IPS-11a (cell line): ENCODE results near the gene SLC41A3.

Experiments used
- H3K4me3 ChIP-seq: one replicate; pipeline ENCODE4 v1.5.1; 2013; ENCODE audit warnings: low read depth, low read length, control low read depth

Gene SLC41A3

DNA sequence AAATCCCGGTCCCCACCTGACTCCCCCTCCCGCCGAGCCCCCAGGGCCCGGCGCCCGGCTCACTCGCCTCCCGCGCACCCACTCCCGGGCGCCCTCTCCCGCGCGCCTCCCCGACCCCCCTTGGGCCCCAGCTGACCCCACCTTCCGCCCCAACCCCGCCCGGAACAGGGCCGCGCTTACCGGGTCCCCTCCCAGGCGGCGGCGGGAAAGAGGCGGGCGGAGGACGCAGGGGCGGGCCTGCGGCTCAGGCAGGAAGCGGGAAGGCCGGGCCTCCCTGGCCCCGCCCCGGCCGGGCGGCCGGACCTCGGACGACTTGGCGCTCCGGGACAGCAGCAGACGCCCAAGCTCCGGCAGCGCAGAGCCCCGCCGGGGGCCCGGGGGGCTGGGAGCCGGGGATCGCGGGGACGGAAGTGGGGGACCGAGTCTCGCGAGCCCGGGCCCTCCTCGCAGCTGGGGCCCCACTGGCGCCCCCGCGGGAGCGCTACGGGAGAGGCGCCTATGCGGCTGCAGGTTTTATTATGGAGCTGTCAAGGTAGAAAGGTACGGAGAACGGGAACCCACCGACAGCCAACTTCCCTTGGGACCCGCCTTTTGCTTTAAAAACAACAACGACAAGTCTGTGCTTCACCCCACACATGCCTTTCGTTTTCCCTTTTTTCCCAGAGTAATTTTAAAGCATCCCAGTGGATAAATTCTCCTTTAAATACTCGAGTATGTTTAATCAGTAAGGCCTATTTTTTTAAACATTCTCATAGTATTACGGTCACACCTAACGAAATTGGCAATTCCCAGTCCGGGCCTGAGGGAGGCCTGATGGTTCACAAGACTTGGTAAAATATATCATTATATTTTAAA is at the start of gene SLC41A3:
TSS of gene SLC41A3 (minus strand) at position 212 of the 855 bp plus-strand sequence. CDS start 15,905 bp downstream, outside the sequence.
- H3K4me3 ChIP-seq = peak within 1 kb of the TSS; percentile 61

DNA sequence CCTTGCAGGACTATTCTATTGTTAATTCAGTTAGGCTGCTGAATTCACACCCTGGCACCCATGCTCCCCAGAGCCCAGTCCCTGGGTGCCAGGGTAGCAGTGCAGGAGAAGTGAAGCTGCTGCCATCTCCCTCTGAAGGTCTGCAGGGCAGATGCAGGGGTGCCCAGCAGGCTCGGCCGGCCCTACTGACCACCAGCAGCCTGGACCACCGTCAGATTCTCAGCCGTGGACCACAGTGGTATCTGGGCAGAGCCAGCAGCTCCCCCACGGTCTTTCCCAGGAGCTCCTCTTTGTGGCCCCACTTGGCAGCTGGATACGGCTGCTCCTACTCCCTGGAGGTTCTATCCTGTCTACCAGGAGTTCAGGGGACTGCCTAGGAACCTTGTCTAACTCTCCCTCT is 49.7 kb upstream of the SLC41A3 start:
- no peak overlapping the region for H3K4me3 ChIP-seq

DNA sequence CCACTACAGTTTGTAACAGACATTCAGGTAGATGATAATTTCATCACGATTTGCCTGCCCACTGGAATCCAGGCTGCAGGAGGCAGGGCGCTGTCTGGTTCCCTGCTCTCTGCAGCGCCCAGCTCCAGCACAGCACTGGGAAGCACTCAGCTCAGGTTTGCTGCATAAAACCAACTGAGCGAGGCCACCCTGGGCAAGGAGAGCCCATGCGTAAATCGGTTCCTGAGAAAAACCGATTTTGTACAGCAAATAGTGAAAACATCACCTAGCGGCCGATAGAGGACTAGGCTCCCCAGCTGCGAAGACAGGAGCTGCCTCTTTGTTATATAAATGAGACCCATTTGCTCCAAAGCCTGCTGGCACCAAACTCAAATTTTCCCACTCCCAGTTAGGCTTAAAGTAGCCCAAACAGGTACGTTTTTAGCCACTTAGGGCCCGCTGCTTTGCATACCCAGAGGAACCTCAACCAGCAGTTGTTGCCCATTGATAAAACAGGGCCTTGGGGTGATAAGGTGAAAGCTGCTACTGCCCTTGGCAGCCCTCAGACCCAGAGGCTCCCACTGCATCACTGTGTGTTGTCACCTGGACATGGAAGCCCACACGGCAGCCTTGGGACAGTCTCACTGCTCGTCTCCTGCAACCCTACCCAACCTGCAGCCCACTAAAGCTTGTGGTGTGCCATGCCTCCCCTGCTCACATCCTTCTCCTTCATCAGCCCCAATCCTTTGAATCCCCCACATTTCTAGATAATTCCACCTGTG is 49.0 kb upstream of the SLC41A3 start:
- no peak overlapping the region for H3K4me3 ChIP-seq

DNA sequence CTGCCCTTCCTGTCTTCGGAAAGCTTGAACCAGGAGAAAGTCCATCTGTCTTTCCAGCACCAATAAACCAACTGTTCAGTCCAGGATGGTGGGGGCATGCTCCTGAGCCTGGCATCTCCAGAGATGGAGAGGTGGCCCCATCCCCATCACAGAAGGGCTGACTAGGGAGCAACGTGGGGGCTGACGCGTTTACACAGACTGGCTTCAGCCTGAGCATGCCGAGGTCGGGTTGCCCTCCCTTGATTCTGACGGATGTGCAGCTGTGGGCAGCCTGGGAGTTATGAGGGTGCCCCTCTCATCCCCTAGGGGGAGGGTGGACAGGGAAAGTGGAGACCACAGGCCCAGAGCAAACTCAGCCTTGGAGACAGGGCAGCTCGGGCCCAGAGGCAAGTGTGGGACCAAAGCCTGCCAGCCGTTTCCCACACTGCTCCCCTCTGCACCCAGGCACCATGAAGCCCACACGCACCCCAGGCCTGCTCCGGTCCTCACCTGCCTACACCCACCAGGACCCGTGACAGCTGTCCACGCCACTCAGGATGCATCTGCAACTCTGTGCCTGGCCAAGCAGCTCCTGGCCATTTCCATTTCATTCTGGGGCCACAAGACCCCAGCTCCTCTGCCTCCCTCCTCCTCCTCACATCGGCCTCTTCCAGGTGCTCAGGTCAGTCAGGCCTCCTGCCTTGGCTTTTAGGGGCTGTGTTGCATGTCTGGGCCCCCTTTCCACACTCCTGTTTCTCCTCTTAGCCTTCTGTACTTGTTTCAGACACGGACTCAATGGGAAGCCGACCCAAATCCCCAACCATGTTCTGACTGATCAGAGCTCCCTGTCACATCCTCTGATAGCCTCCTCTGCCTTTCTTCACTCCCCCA is 48.2 kb upstream of the SLC41A3 start:
- H3K4me3 ChIP-seq = no peak overlapping the region

- no peak overlapping the region for H3K4me3 ChIP-seq
Observed at GRCh38 chr3:126130981-126131745, 47.2 kb upstream of the SLC41A3 start.

- no peak overlapping the region for H3K4me3 ChIP-seq
Observed at GRCh38 chr3:126130081-126130855, 46.3 kb upstream of the SLC41A3 start.

- no peak overlapping the region for H3K4me3 ChIP-seq
Observed at GRCh38 chr3:126129398-126129891, 45.5 kb upstream of the SLC41A3 start.

- H3K4me3 ChIP-seq = no peak overlapping the region
Observed at GRCh38 chr3:126128504-126129397, 44.8 kb upstream of the SLC41A3 start.

GRCh38 chr3:126127904-126128303 is 44.0 kb upstream of the SLC41A3 start:
- H3K4me3 ChIP-seq = no peak overlapping the region

- no peak overlapping the region for H3K4me3 ChIP-seq
Observed at GRCh38 chr3:126127452-126127851, 43.5 kb upstream of the SLC41A3 start.

- H3K4me3 ChIP-seq = no peak overlapping the region
Observed at GRCh38 chr3:126126811-126127431, 43.0 kb upstream of the SLC41A3 start.

GRCh38 chr3:126126286-126126685 is 42.4 kb upstream of the SLC41A3 start:
- H3K4me3 ChIP-seq = no peak overlapping the region

DNA sequence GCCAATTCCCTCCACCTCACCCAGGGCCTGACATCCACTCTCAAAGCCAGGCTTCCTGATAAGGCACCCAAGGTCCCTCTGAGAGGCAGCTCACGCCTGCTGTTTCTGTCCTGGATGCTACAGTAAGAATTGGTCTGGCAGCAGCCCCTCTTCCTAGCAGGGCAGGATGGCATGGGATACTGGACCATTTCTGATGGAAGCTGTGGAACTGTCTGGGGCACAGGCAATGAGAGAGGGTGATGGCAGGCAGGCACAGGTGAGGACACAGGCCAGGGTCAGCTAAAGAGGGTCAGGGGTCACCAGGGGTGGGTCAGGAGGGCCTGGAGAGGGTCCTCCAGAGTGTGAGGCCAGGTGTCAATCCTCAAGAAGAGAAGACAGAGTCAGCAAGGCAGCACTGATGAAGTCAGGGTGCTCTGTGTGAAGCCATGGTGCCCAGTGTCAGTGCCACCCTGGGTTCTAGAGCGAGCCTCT is 41.9 kb upstream of the SLC41A3 start:
- no peak overlapping the region for H3K4me3 ChIP-seq

GRCh38 chr3:126125341-126125740 is 41.4 kb upstream of the SLC41A3 start:
- no peak overlapping the region for H3K4me3 ChIP-seq

- H3K4me3 ChIP-seq = no peak overlapping the region
Observed at GRCh38 chr3:126124896-126125295, 41.0 kb upstream of the SLC41A3 start.

- no peak overlapping the region for H3K4me3 ChIP-seq
Observed at GRCh38 chr3:126124148-126124868, 40.4 kb upstream of the SLC41A3 start.

- no peak overlapping the region for H3K4me3 ChIP-seq
Observed at GRCh38 chr3:126121632-126122031, 37.7 kb upstream of the SLC41A3 start.
